ENCODE measurements around the gene PHF20.

PHF20 gene

GRCh38 chr20:35934050-35934449 lies 162.2 kb downstream of the PHF20 start:
- no peak overlapping the region for H2BK5ac ChIP-seq (ENCODE audit: low read length)
- no peak overlapping the region for H4K8ac ChIP-seq (ENCODE audit: low read depth, low read length)
- H2BK15ac ChIP-seq (ENCODE audit: low read length) = no peak overlapping the region
- no peak overlapping the region for H4K91ac ChIP-seq (ENCODE audit: low read depth, low read length, poor library complexity)
- no peak overlapping the region for H3K23ac ChIP-seq (ENCODE audit: low read depth, low read length, poor library complexity)
- no peak overlapping the region for H3K4me2 ChIP-seq (ENCODE audit: insufficient read depth, low read length, poor library complexity, severe bottlenecking)
- no peak overlapping the region for H3K14ac ChIP-seq (ENCODE audit: low read length)
- no CpG with 5 or more reads among the region's 4 CpGs for WGBS, 2 donors (ENCODE audit: extremely low coverage in 2 of 2, insufficient read length in 2 of 2, insufficient replicate concordance in 1 of 2)
- peaks cover 9 to 68% of the 10 kb centered on the region in 2 donors for H3K36me3 ChIP-seq (replicated peaks in 1 of 2; ENCODE audit: control insufficient read depth in 2 of 2, insufficient read depth in 2 of 2, low read length in 2 of 2)
- H3K9ac ChIP-seq (ENCODE audit: low read depth, low read length, poor library complexity) = no peak overlapping the region
- H3K4me1 ChIP-seq (ENCODE audit: control insufficient read depth in 2 of 2, insufficient read depth in 1 of 2, low read depth in 1 of 2, low read length in 2 of 2) = peaks cover 0 to 4% of the 10 kb centered on the region in 2 donors
- H2BK120ac ChIP-seq (ENCODE audit: low read depth, low read length) = no peak overlapping the region
- no peak overlapping the region for H2BK12ac ChIP-seq (ENCODE audit: low read length)
- H2AK5ac ChIP-seq (ENCODE audit: low read depth, low read length) = no peak overlapping the region
- DNase-seq (ENCODE audit: low spot score) = no peak
- no peak overlapping the region for H3K4ac ChIP-seq (ENCODE audit: low read length)
- H3K27ac ChIP-seq (replicated peaks; ENCODE audit: low read length) = no peak overlapping the region
- no peaks in the 10 kb centered on the region for H3K27me3 ChIP-seq (ENCODE audit: control insufficient read depth in 3 of 3, insufficient read depth in 3 of 3, low read depth in 1 of 3, low read length in 3 of 3)
- no peak overlapping the region for H3K18ac ChIP-seq (ENCODE audit: low read length)
- no peak overlapping the region for H3K4me3 ChIP-seq (ENCODE audit: low read length in 2 of 2)
- peaks cover 3% of the 10 kb centered on the region for H3K79me1 ChIP-seq (ENCODE audit: low read depth, low read length)
- no peak overlapping the region for H2AFZ ChIP-seq (ENCODE audit: low read length)
- no peaks in the 10 kb centered on the region for H3K9me3 ChIP-seq (replicated peaks in 1 of 2; ENCODE audit: control insufficient read depth in 2 of 2, insufficient read depth in 1 of 2, low read depth in 1 of 2, low read length in 2 of 2)

- DNase-seq (ENCODE audit: low spot score) = no peak
- Histone ChIP-seq H2AK5ac (ENCODE audit: low read depth, low read length) (no peak overlapping the region), H3K4me2 (ENCODE audit: insufficient read depth, low read length, poor library complexity, severe bottlenecking) (no peak overlapping the region), H4K91ac (ENCODE audit: low read depth, low read length, poor library complexity) (no peak overlapping the region), H3K18ac (ENCODE audit: low read length) (no peak overlapping the region), H2BK15ac (ENCODE audit: low read length) (no peak overlapping the region), H3K27ac (replicated peaks; ENCODE audit: low read length) (no peak overlapping the region), H3K23ac (ENCODE audit: low read depth, low read length, poor library complexity) (no peak overlapping the region), H3K4me1 (ENCODE audit: control insufficient read depth in 2 of 2, insufficient read depth in 1 of 2, low read depth in 1 of 2, low read length in 2 of 2) (peaks cover 0 to 8% of the 10 kb centered on the region in 2 donors), H3K79me1 (ENCODE audit: low read depth, low read length) (no peaks in the 10 kb centered on the region), H3K4me3 (ENCODE audit: low read length in 2 of 2) (no peak overlapping the region), H2AFZ (ENCODE audit: low read length) (no peak overlapping the region), H3K9me3 (replicated peaks in 1 of 2; ENCODE audit: control insufficient read depth in 2 of 2, insufficient read depth in 1 of 2, low read depth in 1 of 2, low read length in 2 of 2) (no peaks in the 10 kb centered on the region), H3K36me3 (replicated peaks in 1 of 2; ENCODE audit: control insufficient read depth in 2 of 2, insufficient read depth in 2 of 2, low read length in 2 of 2) (peaks cover 19 to 73% of the 10 kb centered on the region in 2 donors), H3K4ac (ENCODE audit: low read length) (no peak overlapping the region), H3K9ac (ENCODE audit: low read depth, low read length, poor library complexity) (no peak overlapping the region), H2BK12ac (ENCODE audit: low read length) (no peak overlapping the region), H2BK5ac (ENCODE audit: low read length) (no peak overlapping the region), H3K27me3 (ENCODE audit: control insufficient read depth in 3 of 3, insufficient read depth in 3 of 3, low read depth in 1 of 3, low read length in 3 of 3) (no peaks in the 10 kb centered on the region), H4K8ac (ENCODE audit: low read depth, low read length) (no peak overlapping the region), H3K14ac (ENCODE audit: low read length) (no peak overlapping the region), H2BK120ac (ENCODE audit: low read depth, low read length) (no peak overlapping the region)
- WGBS, 2 donors (ENCODE audit: extremely low coverage in 2 of 2, insufficient read length in 2 of 2, insufficient replicate concordance in 1 of 2) = no CpG with 5 or more reads among the region's 3 CpGs
These were observed 167.4 kb downstream of the PHF20 start for GRCh38 chr20:35939264-35939663.

- no peak overlapping the region for H3K4me2 ChIP-seq (ENCODE audit: insufficient read depth, low read length, poor library complexity, severe bottlenecking)
- no peaks in the 10 kb centered on the region for H3K27me3 ChIP-seq (ENCODE audit: control insufficient read depth in 3 of 3, insufficient read depth in 3 of 3, low read depth in 1 of 3, low read length in 3 of 3)
- H2AFZ ChIP-seq (ENCODE audit: low read length) = no peak overlapping the region
- no peak for DNase-seq (ENCODE audit: low spot score)
- H4K8ac ChIP-seq (ENCODE audit: low read depth, low read length) = no peak overlapping the region
- H3K23ac ChIP-seq (ENCODE audit: low read depth, low read length, poor library complexity) = no peak overlapping the region
- H2BK120ac ChIP-seq (ENCODE audit: low read depth, low read length) = no peak overlapping the region
- H3K4me3 ChIP-seq (ENCODE audit: low read length in 2 of 2) = no peak overlapping the region
- H2BK15ac ChIP-seq (ENCODE audit: low read length) = no peak overlapping the region
- peak overlapping the region; percentile 35 for H3K18ac ChIP-seq (ENCODE audit: low read length)
- no peak overlapping the region for H2AK5ac ChIP-seq (ENCODE audit: low read depth, low read length)
- no peak overlapping the region for H4K91ac ChIP-seq (ENCODE audit: low read depth, low read length, poor library complexity)
- H3K36me3 ChIP-seq (replicated peaks in 1 of 2; ENCODE audit: control insufficient read depth in 2 of 2, insufficient read depth in 2 of 2, low read length in 2 of 2) = peaks cover 19 to 76% of the 10 kb centered on the region in 2 donors
- H3K9me3 ChIP-seq (replicated peaks in 1 of 2; ENCODE audit: control insufficient read depth in 2 of 2, insufficient read depth in 1 of 2, low read depth in 1 of 2, low read length in 2 of 2) = no peaks in the 10 kb centered on the region
- H3K79me1 ChIP-seq (ENCODE audit: low read depth, low read length) = no peaks in the 10 kb centered on the region
- no peak overlapping the region for H2BK12ac ChIP-seq (ENCODE audit: low read length)
- H3K27ac ChIP-seq (replicated peaks; ENCODE audit: low read length) = peak overlapping the region; percentile 66
- H3K9ac ChIP-seq (ENCODE audit: low read depth, low read length, poor library complexity) = no peak overlapping the region
- no CpG with 5 or more reads among the region's 2 CpGs for WGBS, 2 donors (ENCODE audit: extremely low coverage in 2 of 2, insufficient read length in 2 of 2, insufficient replicate concordance in 1 of 2)
- no peak overlapping the region for H3K4ac ChIP-seq (ENCODE audit: low read length)
- H2BK5ac ChIP-seq (ENCODE audit: low read length) = peak overlapping the region; percentile 63
- peaks cover 0 to 6% of the 10 kb centered on the region in 2 donors for H3K4me1 ChIP-seq (ENCODE audit: control insufficient read depth in 2 of 2, insufficient read depth in 1 of 2, low read depth in 1 of 2, low read length in 2 of 2)
- H3K14ac ChIP-seq (ENCODE audit: low read length) = no peak overlapping the region
These were observed 169.8 kb downstream of the PHF20 start for GRCh38 chr20:35941620-35942019.

GRCh38 chr20:35942243-35942642 lies 170.4 kb downstream of the PHF20 start:
- peaks cover 19 to 76% of the 10 kb centered on the region in 2 donors for H3K36me3 ChIP-seq (replicated peaks in 1 of 2; ENCODE audit: control insufficient read depth in 2 of 2, insufficient read depth in 2 of 2, low read length in 2 of 2)
- H2BK15ac ChIP-seq (ENCODE audit: low read length) = no peak overlapping the region
- no peak overlapping the region for H3K4ac ChIP-seq (ENCODE audit: low read length)
- H3K27ac ChIP-seq (replicated peaks; ENCODE audit: low read length) = peak overlapping the region; percentile 73
- no peak overlapping the region for H2BK120ac ChIP-seq (ENCODE audit: low read depth, low read length)
- H3K14ac ChIP-seq (ENCODE audit: low read length) = no peak overlapping the region
- H3K23ac ChIP-seq (ENCODE audit: low read depth, low read length, poor library complexity) = no peak overlapping the region
- no peak overlapping the region for H3K4me3 ChIP-seq (ENCODE audit: low read length in 2 of 2)
- no peak overlapping the region for H2BK12ac ChIP-seq (ENCODE audit: low read length)
- DNase-seq (ENCODE audit: low spot score) = peak; percentile 67
- H2BK5ac ChIP-seq (ENCODE audit: low read length) = no peak overlapping the region
- no peak overlapping the region for H3K4me2 ChIP-seq (ENCODE audit: insufficient read depth, low read length, poor library complexity, severe bottlenecking)
- no peak overlapping the region for H4K8ac ChIP-seq (ENCODE audit: low read depth, low read length)
- H3K79me1 ChIP-seq (ENCODE audit: low read depth, low read length) = no peaks in the 10 kb centered on the region
- no peak overlapping the region for H4K91ac ChIP-seq (ENCODE audit: low read depth, low read length, poor library complexity)
- no CpG with 5 or more reads among the region's 2 CpGs for WGBS, 2 donors (ENCODE audit: extremely low coverage in 2 of 2, insufficient read length in 2 of 2, insufficient replicate concordance in 1 of 2)
- H3K27me3 ChIP-seq (ENCODE audit: control insufficient read depth in 3 of 3, insufficient read depth in 3 of 3, low read depth in 1 of 3, low read length in 3 of 3) = no peaks in the 10 kb centered on the region
- H2AFZ ChIP-seq (ENCODE audit: low read length) = no peak overlapping the region
- H3K18ac ChIP-seq (ENCODE audit: low read length) = no peak overlapping the region
- no peak overlapping the region for H3K9ac ChIP-seq (ENCODE audit: low read depth, low read length, poor library complexity)
- H2AK5ac ChIP-seq (ENCODE audit: low read depth, low read length) = no peak overlapping the region
- no peaks in the 10 kb centered on the region for H3K9me3 ChIP-seq (replicated peaks in 1 of 2; ENCODE audit: control insufficient read depth in 2 of 2, insufficient read depth in 1 of 2, low read depth in 1 of 2, low read length in 2 of 2)
- H3K4me1 ChIP-seq (ENCODE audit: control insufficient read depth in 2 of 2, insufficient read depth in 1 of 2, low read depth in 1 of 2, low read length in 2 of 2) = peaks cover 0 to 6% of the 10 kb centered on the region in 2 donors

Measured in neuronal stem cell (in vitro differentiated cells).